Keratinocyte (primary cell): ENCODE results near the gene TOMM6. TPM values are rescaled to one million over a fixed set of nuclear protein-coding genes. Genes with fewer than 3 reads are reported as not detected.

Experiments used
- DNase-seq: peaks from one replicate; pipeline ENCODE4 v3.0.0-alpha.2; 2011; ENCODE audit warnings: low read depth, missing footprints, low spot score
- FAIRE-seq: peaks from 2 replicates; lab custom pipeline; 2011; peaks lifted over from hg19 to GRCh38; lab: Jason Lieb, UNC
- H2AFZ ChIP-seq: 2 replicates; pipeline ENCODE4 v1.6.0; 2012; ENCODE audit warnings: low read length, control low read depth, inconsistent platforms; ENCODE audit not compliant: control insufficient read depth
- H3K27ac ChIP-seq: 2 replicates; pipeline ENCODE4 v1.5.1; 2011; ENCODE audit warnings: low read length; ENCODE audit not compliant: control insufficient read depth, insufficient read depth
- H3K27me3 ChIP-seq: 3 replicates; pipeline ENCODE4 v1.6.0; 2011; ENCODE audit warnings: low read length; ENCODE audit not compliant: control insufficient read depth, insufficient read depth; ENCODE audit errors: extremely low read depth
- H3K36me3 ChIP-seq, 2 experiments: 2 replicates in 1 of 2; 3 replicates in 1 of 2; pipeline ENCODE4 v1.5.1; 2011; ENCODE audit warnings: low read length in 2 of 2, mild to moderate bottlenecking in 1 of 2; ENCODE audit not compliant: control insufficient read depth in 2 of 2, insufficient read depth in 2 of 2; ENCODE audit errors: extremely low read depth in 1 of 2
- H3K4me1 ChIP-seq: 3 replicates; pipeline ENCODE4 v1.5.1; 2011; ENCODE audit warnings: low read length; ENCODE audit not compliant: control insufficient read depth, insufficient read depth; ENCODE audit errors: extremely low read depth
- H3K4me2 ChIP-seq: 3 replicates; pipeline ENCODE4 v1.6.0; 2011; ENCODE audit warnings: low read depth, low read length; ENCODE audit not compliant: control insufficient read depth, insufficient read depth; ENCODE audit errors: extremely low read depth
- H3K4me3 ChIP-seq, 3 experiments: fragments of 200-600 bp in 1 of 3; sonication (generic) in 1 of 3; 2 replicates in 2 of 3; 3 replicates in 1 of 3; pipeline ENCODE4 v1.5.1; 2011 to 2016; ENCODE audit warnings: low read length in 3 of 3, mild to moderate bottlenecking in 3 of 3, control low read depth in 2 of 3, inconsistent platforms in 1 of 3, low read depth in 1 of 3, mixed read lengths in 1 of 3, mixed run types in 1 of 3, moderate library complexity in 1 of 3; ENCODE audit not compliant: control insufficient read depth in 2 of 3, insufficient read depth in 2 of 3; ENCODE audit errors: extremely low read depth in 1 of 3
- H3K79me2 ChIP-seq: 2 replicates; pipeline ENCODE4 v1.6.0; 2012; ENCODE audit warnings: low read length; ENCODE audit not compliant: control insufficient read depth, insufficient read depth
- H3K9ac ChIP-seq: 3 replicates; pipeline ENCODE4 v1.6.0; 2011; ENCODE audit warnings: low read length; ENCODE audit not compliant: control insufficient read depth, insufficient read depth; ENCODE audit errors: extremely low read depth
- H3K9me1 ChIP-seq: 3 replicates; pipeline ENCODE4 v1.6.0; 2011; ENCODE audit warnings: low read length; ENCODE audit not compliant: control insufficient read depth, insufficient read depth; ENCODE audit errors: extremely low read depth
- H3K9me3 ChIP-seq: 2 replicates; pipeline ENCODE4 v1.5.1; 2012; ENCODE audit warnings: low read depth, low read length; ENCODE audit not compliant: control insufficient read depth
- H4K20me1 ChIP-seq: 3 replicates; pipeline ENCODE4 v1.6.0; 2011; ENCODE audit warnings: low read length; ENCODE audit not compliant: control insufficient read depth, insufficient read depth; ENCODE audit errors: extremely low read depth
- CTCF ChIP-seq, 3 experiments: IDR thresholded peaks in 1 of 3; conservative IDR thresholded peaks in 1 of 3; optimal IDR thresholded peaks in 1 of 3; 2 replicates in 2 of 3; 3 replicates in 1 of 3; pipeline versions ENCODE3 to v1.5.1; 2011; ENCODE audit warnings: low read length in 3 of 3, mild to moderate bottlenecking in 3 of 3, moderate library complexity in 2 of 3, control low read depth in 1 of 3, inconsistent platforms in 1 of 3; ENCODE audit not compliant: insufficient read depth in 2 of 3; ENCODE audit errors: extremely low read depth in 1 of 3
- EZH2 ChIP-seq: IDR thresholded peaks from one replicate; pipeline ENCODE4 v1.6.1; 2012; ENCODE audit warnings: inconsistent platforms, mild to moderate bottlenecking, low read length, moderate library complexity
- dilution Hi-C: fragments of 300-500 bp; cut with MboI; formaldehyde crosslinking; loops from one replicate; pipeline ENCODE4 v1.7.0; 2020; ENCODE audit warnings: low sequenced_read_pairs; ENCODE audit not compliant: extremely low pct_ligation_motif_present
- polyA plus RNA-seq, 5 experiments: library from polyadenylated mRNA; depleted of rRNA in 3 of 5; stranded (reverse) in 3 of 5; stranded (forward) in 1 of 5; unstranded in 1 of 5; fragments of >200 nt; gene quantifications; 1 replicate in 1 of 5; 2 replicates in 3 of 5; 3 replicates in 1 of 5; pipeline versions ENCODE4 v1.2.1 to v1.2.3, GENCODE V29; 2011 to 2012; ENCODE audit warnings: missing spikeins in 2 of 5, low read depth in 1 of 5, low replicate concordance in 1 of 5

The TOMM6 gene
- polyA plus RNA-seq, 1 donor (not counting 4 experiments of a cell fraction or from before 2014, with no cell fraction given) = 374 TPM

DNA sequence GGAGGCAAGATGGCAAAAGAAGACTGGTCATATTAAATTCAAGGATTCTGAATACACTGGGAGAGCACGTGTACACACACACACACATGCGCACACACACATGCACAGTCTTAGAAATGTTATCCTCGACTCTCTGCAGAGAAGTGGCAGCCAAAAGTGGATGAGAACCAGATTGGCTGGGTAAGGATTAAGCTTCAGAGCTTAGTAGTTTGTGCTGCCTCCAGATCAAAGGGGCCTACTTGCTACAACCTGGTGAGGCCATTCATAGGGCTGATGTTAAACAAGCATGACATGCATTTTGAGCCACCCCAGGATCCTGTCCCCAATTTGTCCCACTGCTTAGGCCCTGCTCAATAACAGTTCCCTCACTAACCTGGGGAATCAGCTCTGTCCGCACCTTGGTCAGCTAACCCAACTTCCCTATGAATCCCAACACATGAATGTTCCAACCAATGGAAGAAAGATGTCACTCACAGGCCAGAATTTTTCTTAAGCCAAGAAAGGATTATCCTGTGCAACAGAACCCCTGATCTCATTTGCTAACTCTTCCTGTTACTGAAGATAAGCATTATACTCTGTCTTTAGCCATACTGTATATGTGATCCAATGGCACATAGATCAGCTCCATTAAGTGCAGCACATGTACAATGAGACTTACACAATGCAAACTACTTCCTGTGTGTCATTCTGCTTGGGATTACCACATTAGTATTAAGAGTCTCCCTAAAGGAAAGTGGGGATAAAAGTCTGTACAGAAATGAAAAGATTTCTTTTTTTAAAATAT lies 31.0 kb downstream of the TOMM6 start:
- Histone ChIP-seq H3K79me2 (no peaks in the 10 kb centered on the region), H3K4me2 (no peak overlapping the region), H3K9me3 (no peaks in the 10 kb centered on the region), H3K36me3 (no peaks in the 10 kb centered on the region), H3K4me1 (peaks cover 9% of the 10 kb centered on the region), H3K4me3 (no peak overlapping the region), H3K27ac (no peak overlapping the region), H3K9ac (no peak overlapping the region), H3K9me1 (no peaks in the 10 kb centered on the region), H3K27me3 (no peaks in the 10 kb centered on the region), H4K20me1 (no peaks in the 10 kb centered on the region), H2AFZ (no peak overlapping the region)
- TF ChIP-seq CTCF (optimal IDR thresholded peaks at IDR 0.05 in 1 of 3, IDR thresholded peaks at IDR 0.05 in 1 of 3, conservative IDR thresholded peaks at IDR 0.05 in 1 of 3; ENCODE audit: extremely low read depth in 1 of 3, insufficient read depth in 2 of 3, low read length in 3 of 3) (no peak), EZH2 (no peak)
- DNase-seq (no peak), FAIRE-seq (peak; percentile 13)
- dilution Hi-C loops = no loop called here

GRCh38 chr6:41821266-41821665 lies 33.8 kb downstream of the TOMM6 start:
- H2AFZ ChIP-seq = no peak overlapping the region
- H3K9ac ChIP-seq = no peak overlapping the region
- H3K27ac ChIP-seq = no peak overlapping the region
- H3K4me2 ChIP-seq = no peak overlapping the region
- H4K20me1 ChIP-seq = no peaks in the 10 kb centered on the region
- DNase-seq (no peak), FAIRE-seq (no peak)
- dilution Hi-C loops = no loop called here
- no peaks in the 10 kb centered on the region for H3K27me3 ChIP-seq
- no peak for TF ChIP-seq CTCF (optimal IDR thresholded peaks at IDR 0.05 in 1 of 3, IDR thresholded peaks at IDR 0.05 in 1 of 3, conservative IDR thresholded peaks at IDR 0.05 in 1 of 3; ENCODE audit: extremely low read depth in 1 of 3, insufficient read depth in 2 of 3, low read length in 3 of 3)
- no peak for TF ChIP-seq EZH2
- no peaks in the 10 kb centered on the region for H3K9me1 ChIP-seq
- H3K4me3 ChIP-seq = no peak overlapping the region
- H3K79me2 ChIP-seq = no peaks in the 10 kb centered on the region
- H3K9me3 ChIP-seq = no peaks in the 10 kb centered on the region
- H3K36me3 ChIP-seq = no peaks in the 10 kb centered on the region
- no peaks in the 10 kb centered on the region for H3K4me1 ChIP-seq
